GM08714 (cell line): Measurements from ENCODE around the gene RRP15.

Experiments
- H3K4me3 ChIP-seq: fragments of 200-500 bp; sonication (Bioruptor generic); 2 replicates; pipeline ENCODE4 v1.5.1; 2014; ENCODE audit warnings: mild to moderate bottlenecking, low read length, inconsistent platforms
- ZNF274 ChIP-seq: IDR thresholded peaks from 2 replicates; pipeline ENCODE4 v1.6.1; 2012; ENCODE audit warnings: mild to moderate bottlenecking, low read depth, low read length

RRP15 gene

DNA sequence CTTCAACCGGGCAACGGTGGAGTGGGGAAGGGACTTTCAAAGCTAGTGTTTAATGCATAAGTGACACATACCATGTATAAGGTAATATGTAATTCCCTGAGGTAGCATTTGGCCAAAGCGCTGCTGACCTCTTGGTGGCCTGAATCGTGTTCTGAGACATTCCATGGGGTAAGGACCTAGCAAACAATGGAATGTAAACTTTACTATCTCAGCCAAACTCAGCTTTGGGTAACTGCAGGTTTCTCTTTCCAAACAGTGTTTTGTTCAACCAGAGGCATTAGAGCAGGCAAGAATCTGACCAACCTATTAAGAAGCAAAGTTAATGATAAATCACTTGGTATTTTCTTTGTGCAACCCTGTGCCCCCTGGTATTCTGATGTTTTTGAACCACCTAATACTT, 82.0 kb downstream of the RRP15 start:
- H3K4me3 ChIP-seq: no peak overlapping the region
- no peak for TF ChIP-seq ZNF274

DNA sequence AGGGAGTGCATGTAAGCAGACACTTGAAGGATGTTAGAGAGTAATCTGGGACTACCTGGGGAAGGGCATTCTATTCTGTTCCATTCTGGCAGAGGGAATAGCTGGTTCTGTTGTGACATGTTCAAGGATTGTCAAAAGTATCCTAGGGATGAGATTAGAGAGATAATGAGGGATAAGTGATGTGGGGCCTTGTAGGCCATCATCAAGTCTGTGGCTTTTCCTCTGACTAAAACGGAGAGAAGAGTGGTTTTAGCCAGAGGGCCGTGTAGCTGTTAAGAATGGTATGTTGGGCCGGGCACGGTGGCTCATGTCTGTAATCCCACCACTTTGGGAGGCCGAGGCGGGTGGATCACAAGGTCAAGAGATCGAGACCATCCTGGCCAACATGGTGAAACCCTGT, 83.6 kb downstream of the RRP15 start:
- TF ChIP-seq ZNF274: no peak
- H3K4me3 ChIP-seq: no peak overlapping the region

DNA sequence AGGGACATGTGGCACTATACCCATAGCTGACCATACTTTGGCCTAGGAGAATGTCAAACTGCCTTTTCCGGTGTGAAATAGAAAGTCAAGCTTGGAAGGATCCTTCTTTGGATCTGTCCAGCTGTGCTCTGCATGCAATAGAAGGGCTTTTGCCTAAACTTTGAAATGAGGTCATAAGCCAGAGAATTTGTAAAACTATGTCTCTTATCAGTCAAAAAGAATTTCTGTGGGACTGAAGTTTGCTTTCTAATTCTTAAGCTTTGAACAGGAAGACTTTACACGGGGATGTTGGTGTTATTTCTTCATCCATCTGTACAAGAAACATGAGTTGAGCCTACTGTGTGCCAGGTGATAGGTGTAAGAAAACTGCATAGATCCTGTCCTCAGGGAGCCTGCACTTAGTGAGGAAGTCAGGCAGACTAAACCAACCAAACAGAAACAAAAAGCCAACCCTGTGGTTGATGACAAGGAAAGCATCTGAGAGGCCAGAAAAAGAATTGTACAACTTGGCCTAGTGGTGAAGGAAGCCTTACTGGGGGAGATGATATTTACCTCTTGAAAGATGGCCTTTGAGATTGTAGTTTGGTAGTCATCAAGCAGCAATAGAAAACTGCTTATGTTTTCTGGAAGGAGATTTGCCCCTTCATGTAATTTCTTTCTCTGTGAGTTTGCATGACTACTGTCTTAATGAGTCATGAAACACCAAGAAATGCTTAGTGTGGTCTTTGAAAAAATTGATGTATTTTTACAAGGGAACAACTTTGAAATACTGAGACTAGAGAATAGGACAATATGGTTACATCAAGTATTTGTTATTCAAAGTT, 84.8 kb downstream of the RRP15 start:
- H3K4me3 ChIP-seq: no peak overlapping the region
- TF ChIP-seq ZNF274: no peak

DNA sequence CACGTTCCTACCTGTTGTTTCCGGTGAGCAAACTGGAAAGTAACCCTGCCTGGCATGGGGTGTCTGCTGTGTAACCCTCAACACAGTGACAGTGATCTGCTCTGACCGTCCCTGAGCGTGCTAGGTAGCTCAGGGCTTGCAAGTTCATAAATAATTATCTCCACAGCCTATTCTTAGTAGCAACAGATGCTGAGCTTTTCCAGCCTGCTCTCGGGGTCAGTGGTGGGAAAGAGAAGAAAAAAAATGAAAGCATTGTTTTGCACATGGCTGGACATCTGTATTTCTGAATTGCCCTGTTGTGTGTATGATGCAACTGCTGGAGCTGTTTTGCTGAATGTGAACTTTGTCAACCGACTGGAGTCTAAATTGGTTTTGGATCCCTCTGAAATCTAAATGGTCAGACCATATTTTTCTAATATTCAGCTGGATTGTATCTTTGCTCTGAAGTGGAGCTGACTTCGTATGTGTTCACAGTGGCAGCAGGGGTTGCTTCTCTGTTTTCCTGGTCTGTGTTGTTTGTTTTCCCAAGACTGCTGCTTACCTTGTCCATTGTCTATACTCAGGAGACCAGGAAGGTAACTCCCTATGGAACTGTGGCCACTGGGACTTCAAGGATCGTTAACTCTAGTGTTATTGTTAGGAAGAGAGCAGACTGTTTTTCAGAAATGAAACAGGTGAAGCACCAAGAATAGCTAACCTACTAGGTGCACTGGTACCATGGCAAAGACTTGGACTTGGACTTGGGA, 87.0 kb downstream of the RRP15 start:
- TF ChIP-seq ZNF274: no peak
- H3K4me3 ChIP-seq: no peak overlapping the region

DNA sequence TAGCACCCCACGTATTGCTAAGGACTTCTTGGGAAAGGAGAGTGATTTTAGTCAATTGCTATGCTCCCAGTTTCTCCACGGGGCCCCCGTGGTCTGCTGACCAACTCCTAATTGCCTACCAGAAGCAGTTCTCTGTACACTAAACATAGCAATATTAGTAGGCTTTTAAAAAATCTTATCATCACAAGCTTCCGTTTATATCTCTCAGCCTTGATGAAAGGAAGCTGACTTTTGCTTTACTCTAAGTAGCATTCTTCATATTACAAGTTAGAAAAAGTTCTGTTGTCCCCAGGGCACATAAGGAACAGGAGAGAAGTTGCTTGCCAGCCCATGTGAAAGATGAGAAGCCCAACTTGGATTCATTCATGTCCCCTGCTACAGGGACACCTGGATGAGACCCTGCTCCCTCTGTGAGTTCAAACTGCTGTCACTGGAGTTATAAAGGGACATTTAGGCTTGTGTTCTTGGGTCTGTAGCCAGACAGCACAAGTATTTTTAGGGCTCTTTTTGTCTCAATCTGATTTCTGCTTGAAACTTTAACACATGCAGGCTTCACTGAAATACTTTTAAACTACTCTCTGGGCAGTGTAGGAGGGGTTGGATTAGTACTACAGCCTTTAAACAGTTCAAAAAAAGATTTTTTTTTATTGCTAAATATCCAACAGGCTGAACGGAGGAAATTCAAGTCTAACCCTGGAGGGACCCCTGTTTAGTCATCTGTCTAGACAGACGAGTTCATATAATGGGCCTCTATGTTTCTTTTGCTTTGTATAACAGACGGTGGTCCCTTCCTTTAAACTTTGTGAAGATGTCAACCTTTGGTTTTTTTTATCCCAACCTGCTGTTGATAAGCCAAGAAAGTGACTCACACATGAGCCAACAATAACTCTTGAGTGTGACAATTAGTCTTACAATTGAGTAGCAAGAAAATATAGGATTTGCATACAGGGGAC, 89.6 kb downstream of the RRP15 start:
- TF ChIP-seq ZNF274: no peak
- H3K4me3 ChIP-seq: no peak overlapping the region

DNA sequence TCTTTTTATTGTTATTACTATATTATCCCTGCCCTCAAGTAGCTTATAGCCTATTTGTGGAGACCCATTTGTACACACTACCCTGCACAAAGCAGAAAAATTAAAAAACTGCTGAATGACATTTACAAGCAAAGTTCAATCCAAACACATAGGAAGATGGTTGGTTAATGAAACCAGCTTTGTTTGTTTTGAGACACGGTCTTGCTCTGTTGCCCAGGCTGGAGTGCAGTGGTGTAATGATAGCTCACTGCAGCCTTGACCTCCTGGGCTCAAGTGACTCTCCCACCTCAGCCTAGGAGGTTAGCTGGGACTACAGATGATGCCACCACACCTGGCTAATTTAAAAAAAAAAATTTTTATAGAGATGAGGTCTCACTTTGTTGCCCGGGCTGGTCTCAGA, 91.6 kb downstream of the RRP15 start:
- TF ChIP-seq ZNF274: no peak
- H3K4me3 ChIP-seq: no peak overlapping the region

DNA sequence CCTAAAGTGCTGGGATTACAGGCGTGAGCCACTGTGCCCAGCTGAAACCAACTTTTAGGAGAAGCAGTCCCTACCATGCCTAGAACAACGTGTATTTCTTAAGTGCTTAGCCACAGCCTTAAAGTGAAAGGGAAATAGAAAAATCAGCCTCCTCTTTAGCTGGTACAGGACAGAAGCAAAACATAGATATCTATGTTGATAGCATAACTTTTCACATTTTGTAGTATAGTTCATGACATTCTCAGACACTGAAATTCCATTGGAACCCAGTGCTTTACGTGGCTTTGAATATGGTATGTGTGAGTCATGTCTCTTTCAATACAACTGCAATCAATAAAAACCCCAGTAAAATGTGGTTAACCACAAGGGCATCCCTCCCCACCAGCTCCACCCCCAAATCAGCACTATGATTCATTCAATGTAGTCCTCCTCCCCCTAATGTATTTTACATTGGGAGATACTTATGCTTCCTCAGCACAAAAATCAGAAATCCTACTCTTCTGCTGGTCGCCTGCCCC, 92.1 kb downstream of the RRP15 start:
- TF ChIP-seq ZNF274: no peak
- H3K4me3 ChIP-seq: no peak overlapping the region

DNA sequence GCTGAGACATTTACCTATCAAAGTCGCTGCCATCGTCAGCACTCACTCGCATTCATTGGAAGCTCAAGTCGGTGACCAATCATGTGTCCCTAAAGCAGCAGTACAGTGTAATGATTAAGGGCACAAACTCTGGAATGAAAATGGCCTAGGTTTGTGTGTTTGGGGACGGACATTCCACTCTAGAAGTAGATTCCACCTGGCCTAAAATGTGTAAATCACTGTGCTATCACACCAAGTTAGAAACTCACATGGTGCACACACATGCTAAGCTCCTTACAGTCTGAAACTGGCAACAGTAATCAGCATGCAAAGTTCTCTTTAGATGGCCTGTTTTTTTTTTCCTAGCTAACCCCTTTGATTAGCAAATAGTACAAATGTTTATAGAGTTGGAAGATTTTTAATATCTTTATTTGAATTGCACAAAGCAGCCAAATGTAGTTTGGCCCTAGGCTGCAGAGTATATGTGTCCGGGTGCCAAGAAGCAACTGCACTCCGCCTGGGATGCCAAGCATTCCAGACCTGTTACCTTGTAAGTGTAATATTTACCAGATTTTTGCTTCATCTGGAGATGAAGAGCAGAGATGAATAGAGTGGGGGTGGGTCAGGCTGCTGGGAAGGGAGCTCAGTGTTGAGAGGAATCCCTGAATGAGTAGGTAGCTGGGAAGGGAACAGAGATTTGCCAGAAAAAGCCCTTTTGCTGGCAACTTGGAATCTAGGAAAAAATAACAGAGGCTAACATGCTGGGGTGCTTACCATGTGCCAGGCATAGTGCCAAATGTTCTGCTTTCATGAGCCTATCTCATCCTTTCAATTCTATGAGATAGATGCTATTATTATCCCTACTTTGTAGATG, 95.3 kb downstream of the RRP15 start:
- no peak for TF ChIP-seq ZNF274
- H3K4me3 ChIP-seq: no peak overlapping the region

DNA sequence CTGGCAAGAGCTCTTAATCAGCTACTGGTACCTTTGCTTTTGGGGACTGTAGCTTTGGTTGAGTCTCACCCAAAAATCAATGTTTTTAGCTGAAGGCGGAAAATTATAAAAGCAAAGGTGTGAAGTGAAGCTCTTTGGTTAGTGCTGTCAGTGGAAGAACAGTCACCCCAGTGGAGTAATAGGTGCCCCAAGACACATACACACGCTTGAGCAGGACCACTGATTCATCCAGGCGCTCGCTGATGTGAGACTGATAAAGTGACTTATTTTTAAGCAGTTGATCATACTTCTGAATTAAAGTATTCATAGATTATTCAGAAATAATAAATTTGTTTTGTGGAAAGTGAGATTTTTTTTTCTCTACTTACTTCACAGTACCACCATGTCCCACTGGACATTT, 97.2 kb downstream of the RRP15 start:
- no peak overlapping the region for H3K4me3 ChIP-seq
- TF ChIP-seq ZNF274: no peak

DNA sequence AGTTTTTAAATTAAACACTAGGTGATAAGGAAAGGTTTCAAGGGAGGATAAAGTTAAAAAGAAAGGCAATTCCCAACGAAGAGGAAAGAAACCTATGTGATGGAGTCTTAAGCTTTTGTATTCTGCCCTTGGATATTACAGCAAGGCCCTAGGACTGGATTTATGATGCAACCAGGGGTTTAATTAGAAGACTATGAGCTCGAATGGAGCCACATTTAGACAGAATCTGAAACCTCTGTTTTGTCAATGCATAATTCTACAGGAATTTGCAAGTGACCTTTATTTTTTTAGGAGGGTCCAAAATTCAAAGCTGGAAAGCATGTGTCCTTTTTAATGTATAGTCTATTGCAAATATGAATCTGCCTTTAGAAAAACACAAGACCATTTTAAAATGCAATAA, 98.0 kb downstream of the RRP15 start:
- no peak for TF ChIP-seq ZNF274
- no peak overlapping the region for H3K4me3 ChIP-seq

DNA sequence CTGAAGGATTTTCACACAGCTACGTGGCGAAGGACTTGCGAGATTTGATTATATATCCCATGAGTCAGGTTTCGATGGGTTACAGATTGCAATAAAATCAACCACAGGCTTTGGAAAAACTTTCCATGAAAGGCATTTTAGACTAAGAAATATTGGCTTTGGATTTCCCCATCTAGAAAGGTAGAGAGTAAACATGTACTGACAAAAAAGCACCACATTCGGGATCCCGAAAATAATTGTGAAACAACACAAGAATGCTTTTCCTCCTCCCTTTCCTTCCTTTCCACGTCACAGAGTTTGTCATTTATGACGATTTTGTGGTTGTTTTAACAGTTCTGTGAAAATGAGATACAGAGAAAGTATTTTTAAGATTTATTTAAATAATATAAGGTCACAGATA, 98.6 kb downstream of the RRP15 start:
- TF ChIP-seq ZNF274: no peak
- no peak overlapping the region for H3K4me3 ChIP-seq

DNA sequence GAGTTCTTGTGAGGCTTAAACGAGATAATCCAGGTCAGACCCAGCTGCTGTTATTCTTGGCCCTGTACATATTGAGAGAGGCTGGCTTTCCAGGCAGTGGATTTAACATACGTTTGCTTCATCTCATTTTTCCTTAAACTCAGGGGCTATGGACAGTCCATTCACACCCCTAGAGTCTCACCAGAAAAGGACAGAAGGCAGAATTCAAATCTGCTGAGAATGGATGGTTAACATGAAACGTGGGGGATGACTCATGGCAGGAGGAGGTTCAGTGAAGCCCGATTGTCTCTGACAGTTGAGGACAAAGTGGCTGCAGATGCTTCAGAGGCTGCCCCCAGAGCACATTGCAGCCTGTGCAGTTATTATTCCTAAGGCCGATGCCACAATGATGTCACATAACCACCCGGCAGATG, 99.5 kb downstream of the RRP15 start:
- H3K4me3 ChIP-seq: no peak overlapping the region

More for the DNA sequence above, 99.5 kb downstream of the RRP15 start:
- TF ChIP-seq ZNF274: no peak
